A549 (cell line): Measurements from ENCODE around the gene NFE2L2. TPM values are rescaled to one million over a fixed set of nuclear protein-coding genes. Genes with fewer than 3 reads are reported as not detected.
"Not testable (repeated sequence)": the region's sequence is repeated elsewhere in the genome, so short reads cannot be mapped to it uniquely, and the experiment has no call there.

Experiments used
- ATAC-seq, 2 experiments: fragments of 200-7000 bp in 1 of 2; fragments of >200 bp in 1 of 2; cut with Nextera tagmentation in 1 of 2; cut with Tn5 transposase in 1 of 2; 3 replicates each; pipeline versions ENCODE4 v1.8.0 to v1.9.1; 2018 to 2020; ENCODE audit warnings: mild to moderate bottlenecking in 1 of 2, moderate library complexity in 1 of 2
- CTCF ChIA-PET: fragments of 300-600 bp; sonication (Branson Sonifier 250); formaldehyde crosslinking; extraction: SDS; loops from one replicate; lab custom pipeline; 2021; ENCODE audit warnings: antibody characterized with exemption, inconsistent platforms; lab: Yijun Ruan, JAX
- POLR2A ChIA-PET: fragments of 350-600 bp; formaldehyde crosslinking; extraction: SDS; loops from one replicate; lab custom pipeline; 2021; ENCODE audit warnings: antibody characterized with exemption, inconsistent platforms; lab: Yijun Ruan, JAX
- DNase-seq, 2 experiments: peaks; one replicate each; pipeline versions ENCODE4 v3.0.0 to v3.0.0-alpha.2; 2011 to 2016; ENCODE audit warnings: low read depth in 1 of 2, low spot score in 1 of 2
- FAIRE-seq: peaks from 2 replicates; lab custom pipeline; 2011; peaks lifted over from hg19 to GRCh38; lab: Jason Lieb, UNC
- H3K27ac ChIP-seq, 2 experiments: fragments of >200 bp; sonication (Bioruptor Twin); formaldehyde crosslinking; 3 replicates each; pipeline ENCODE4 v1.5.1; 2016 to 2017
- H3K4me1 ChIP-seq: fragments of >200 bp; sonication (Bioruptor Twin); formaldehyde crosslinking; 3 replicates; pipeline ENCODE4 v1.6.1; 2016
- H3K4me2 ChIP-seq: fragments of >200 bp; sonication (Bioruptor Twin); formaldehyde crosslinking; 3 replicates; pipeline ENCODE4 v1.6.1; 2016
- H3K4me3 ChIP-seq: fragments of >200 bp; sonication (Bioruptor Twin); formaldehyde crosslinking; 3 replicates; pipeline ENCODE4 v1.5.1; 2016
- H3K9me3 ChIP-seq: fragments of >200 bp; sonication (Bioruptor Twin); formaldehyde crosslinking; 3 replicates; pipeline ENCODE4 v1.6.1; 2016
- BCL3 ChIP-seq: fragments of >200 bp; sonication (Bioruptor Twin); formaldehyde crosslinking; IDR thresholded peaks from 3 replicates; pipeline ENCODE4 v1.6.1; 2016
- BHLHE40 ChIP-seq: IDR thresholded peaks from 2 replicates; pipeline ENCODE4 v1.6.1; 2012; ENCODE audit warnings: low read depth, low read length, inconsistent platforms
- CBX2 ChIP-seq: fragments of 200-600 bp; sonication (generic); IDR thresholded peaks from 2 replicates; pipeline ENCODE4 v1.6.1; 2016; ENCODE audit warnings: low read depth, mild to moderate bottlenecking, borderline replicate concordance
- CBX8 ChIP-seq: fragments of 200-600 bp; sonication (generic); IDR thresholded peaks from 2 replicates; pipeline ENCODE4 v1.6.1; 2016
- CHD4 ChIP-seq: fragments of 200-600 bp; sonication (generic); IDR thresholded peaks from 2 replicates; pipeline ENCODE4 v1.6.1; 2016; ENCODE audit warnings: antibody characterized with exemption, mild to moderate bottlenecking, borderline replicate concordance
- CTCF ChIP-seq: fragments of >200 bp; sonication (Bioruptor Twin); formaldehyde crosslinking; IDR thresholded peaks from 3 replicates; pipeline ENCODE4 v1.5.1; 2016
- ELK1 ChIP-seq: fragments of 150-350 bp; IDR thresholded peaks from 2 replicates; pipeline ENCODE4 v1.6.1; 2014; ENCODE audit warnings: low read depth, mild to moderate bottlenecking, low read length
- EP300 ChIP-seq, 2 experiments: fragments of >200 bp; sonication (Bioruptor Twin); formaldehyde crosslinking; IDR thresholded peaks; 2 replicates in 1 of 2; 3 replicates in 1 of 2; pipeline ENCODE4 v1.6.1; 2016 to 2017
- ESRRA ChIP-seq: fragments of 150-350 bp; IDR thresholded peaks from 2 replicates; pipeline ENCODE4 v1.6.1; 2014; ENCODE audit warnings: mild to moderate bottlenecking, low read length, borderline replicate concordance
- FOSB ChIP-seq: fragments of 250-450 bp; sonication (Bioruptor Pico); IDR thresholded peaks from 2 replicates; pipeline ENCODE4 v1.5.0; 2020; ENCODE audit warnings: mild to moderate bottlenecking, moderate library complexity
- FOXS1 ChIP-seq: fragments of 250-450 bp; sonication (Bioruptor Pico); IDR thresholded peaks from 2 replicates; pipeline ENCODE4 v1.5.0; 2020; ENCODE audit warnings: mild to moderate bottlenecking, moderate library complexity
- GATA3 ChIP-seq: IDR thresholded peaks from 2 replicates; pipeline ENCODE4 v1.6.1; 2012; ENCODE audit warnings: borderline replicate concordance
- HES2 ChIP-seq: fragments of >200 bp; sonication (Bioruptor Twin); formaldehyde crosslinking; IDR thresholded peaks from 2 replicates; pipeline ENCODE4 v1.6.1; 2016
- JUN ChIP-seq, 2 experiments: fragments of >200 bp; sonication (Bioruptor Twin); formaldehyde crosslinking; IDR thresholded peaks; 2 replicates in 1 of 2; 3 replicates in 1 of 2; pipeline ENCODE4 v1.6.1; 2016 to 2017
- KDM1A ChIP-seq: fragments of 200-600 bp; sonication (generic); IDR thresholded peaks from 2 replicates; pipeline ENCODE4 v1.6.1; 2016; ENCODE audit warnings: low read depth, mild to moderate bottlenecking
- MAX ChIP-seq: IDR thresholded peaks from 2 replicates; pipeline ENCODE4 v1.6.1; 2012
- NPAS2 ChIP-seq: fragments of 250-450 bp; sonication (Bioruptor Pico); IDR thresholded peaks from 2 replicates; pipeline ENCODE4 v1.8.0; 2022; ENCODE audit warnings: mild to moderate bottlenecking, moderate library complexity, borderline replicate concordance
- PHF8 ChIP-seq: fragments of 200-600 bp; sonication (generic); IDR thresholded peaks from 2 replicates; pipeline ENCODE4 v1.6.1; 2016; ENCODE audit warnings: low read depth, mild to moderate bottlenecking, antibody characterized with exemption, moderate library complexity, borderline replicate concordance
- RNF2 ChIP-seq: fragments of 200-600 bp; sonication (generic); IDR thresholded peaks from 2 replicates; pipeline ENCODE4 v1.6.1; 2016; ENCODE audit warnings: low read depth, mild to moderate bottlenecking, antibody characterized with exemption, moderate library complexity, borderline replicate concordance
- SMC3 ChIP-seq: fragments of >200 bp; sonication (Bioruptor Twin); formaldehyde crosslinking; IDR thresholded peaks from 3 replicates; pipeline ENCODE4 v1.6.1; 2018; ENCODE audit warnings: inconsistent platforms
- USF2 ChIP-seq: fragments of 450-650 bp; IDR thresholded peaks from 2 replicates; pipeline ENCODE4 v1.6.1; 2014; ENCODE audit warnings: antibody characterized with exemption
- ZNF302 ChIP-seq: fragments of 250-450 bp; sonication (Bioruptor Pico); IDR thresholded peaks from 2 replicates; pipeline ENCODE4 v1.9.0; 2021; ENCODE audit warnings: inconsistent platforms, mild to moderate bottlenecking, moderate library complexity
- ZSCAN20 ChIP-seq: fragments of 250-450 bp; sonication (Bioruptor Pico); IDR thresholded peaks from 2 replicates; pipeline ENCODE4 v1.8.0; 2022; ENCODE audit warnings: mild to moderate bottlenecking, moderate library complexity
- WGBS: methylation state at CpG from one replicate; pipeline ENCODE4 v1.1.6; 2017; ENCODE audit errors: missing lambda C conversion rate; 5-methylcytosine and 5-hydroxymethylcytosine counted together
- polyA plus RNA-seq, 4 experiments: library from polyadenylated mRNA; depleted of rRNA in 3 of 4; stranded (reverse); fragments of >200 nt; fragmentation: RNase III in 1 of 4; extraction: RNeasy Plus Mini Kit Qiagen cat#74134 plus additional on column Dnase treatment in 1 of 4; gene quantifications; 2 replicates in 3 of 4; 3 replicates in 1 of 4; pipeline ENCODE4 v1.2.3, GENCODE V29; 2011 to 2017

The NFE2L2 gene
- polyA plus RNA-seq, 2 of the 4 experiments (the other 2 are of a cell fraction), result 65.8 to 146 TPM

GRCh38 chr2:177268187-177268871 lies 3.8 kb upstream of the NFE2L2 start:
- FAIRE-seq, result no peak
- TF ChIP-seq PHF8 (no peak), FOXS1 (CRISPR knock-in tag) (no peak), CHD4 (no peak), BHLHE40 (no peak), KDM1A (no peak)
- TF ChIP-seq, all 56 proteins: peak for 0
- H3K4me3 ChIP-seq, result no peak overlapping the region
- WGBS, result 74% methylated on average over 8 of the region's 8 CpGs
- CTCF ChIA-PET, result interaction anchor here (0.6 to 12.5 kb wide), 6 partner anchors 10 to 120 kb away, joined by 3 to 123 read pairs (median 3); no protein-coding TSS in a partner anchor
- peak overlapping the region; percentile 99 to 100 for H3K27ac ChIP-seq
- no peaks in the 10 kb centered on the region for H3K9me3 ChIP-seq
- no peak for DNase-seq
- POLR2A ChIA-PET, result no interaction called here
- no peak for ATAC-seq
- peaks cover 73% of the 10 kb centered on the region for H3K4me1 ChIP-seq
- H3K4me2 ChIP-seq, result peak overlapping the region; percentile 84

- ATAC-seq, POLR2A ChIA-PET, H3K9me3 ChIP-seq, DNase-seq, H3K4me3 ChIP-seq, FAIRE-seq: not testable (repeated sequence)
- Histone ChIP-seq H3K27ac (peak overlapping the region; percentile 99 to 100), H3K4me1 (peaks cover 60% of the 10 kb centered on the region), H3K4me2 (peak overlapping the region; percentile 84)
- WGBS, result 81% methylated on average over 8 of the region's 8 CpGs
- CTCF ChIA-PET, result interaction anchor here (0.6 to 12.5 kb wide), 5 partner anchors 13 to 397 kb away, joined by 3 to 123 read pairs (median 7); no protein-coding TSS in a partner anchor
Observed at GRCh38 chr2:177266955-177267354, 2.4 kb upstream of the NFE2L2 start.

GRCh38 chr2:177265824-177266817 lies 1.6 kb upstream of the NFE2L2 start:
- H3K27ac ChIP-seq, result peak overlapping the region; percentile 99 to 100
- CTCF ChIA-PET, result interaction anchor here (0.6 to 12.5 kb wide), 12 partner anchors 8 to 490 kb away, joined by 3 to 123 read pairs (median 4); no protein-coding TSS in a partner anchor
- H3K4me3 ChIP-seq, result peak overlapping the region; percentile 92
- POLR2A ChIA-PET, result interaction anchor here (1.0 to 2.9 kb wide), 6 partner anchors 8 to 102 kb away, joined by 3 to 48 read pairs (median 12); partner anchors contain the start of gene HNRNPA3
- no peaks in the 10 kb centered on the region for H3K9me3 ChIP-seq
- H3K4me2 ChIP-seq, result peak overlapping the region; percentile 84
- WGBS, result under 1% methylated on average over 4 of the region's 4 CpGs
- FAIRE-seq (no peak), DNase-seq (peak in 1 of 2 experiments; percentile 90), ATAC-seq (peak; percentile 1 to 5; a peak in 3 of 6 replicates)
- peaks cover 51% of the 10 kb centered on the region for H3K4me1 ChIP-seq
- TF ChIP-seq BHLHE40 (no peak), USF2 (no peak), EP300 (IDR thresholded peaks at IDR 0.05) (peak; percentile 79 to 84; a peak in 4 of 5 replicates), SMC3 (0 out of 3 replicates have a peak, but pooled peaks have one; percentile 12), CBX2 (no peak), ZSCAN20 (no peak), ESRRA (no peak), CHD4 (no peak), JUN (IDR thresholded peaks at IDR 0.05) (peak; percentile 83 to 90; a peak in 4 of 5 replicates), GATA3 (peak; percentile 93), BCL3 (peak; percentile 81; the same call in 2 of the 3 replicates), ZNF302 (CRISPR knock-in tag) (no peak), RNF2 (no peak), CTCF (no peak), NPAS2 (CRISPR knock-in tag) (no peak), FOSB (no peak), HES2 (no peak), MAX (peak; percentile 21; the same call in 1 of the 2 replicates), ELK1 (no peak), FOXS1 (CRISPR knock-in tag) (no peak), CBX8 (no peak), KDM1A (no peak)
